Adrenal gland (tissue), 12 donors: ENCODE measurements around the gene ERC2. TPM values are rescaled to one million over a fixed set of nuclear protein-coding genes. Genes with fewer than 3 reads are reported as not detected.

Source experiments
- DNase-seq, 7 donors: peaks; one replicate each; pipeline ENCODE4 v3.0.0-alpha.2; 2019 to 2020
- H3K27ac ChIP-seq, 5 donors: fragments of 200-600 bp; sonication (generic) in 4 of 5; 1 replicate in 3 of 5; 2 replicates in 2 of 5; pipeline versions ENCODE4 v1.5.1 to v1.8.0; 2016 to 2020; ENCODE audit warnings: mild to moderate bottlenecking in 1 of 5
- H3K27me3 ChIP-seq: fragments of 200-600 bp; 2 replicates; pipeline ENCODE4 v1.8.0; 2021
- H3K36me3 ChIP-seq, 2 donors: fragments of 200-600 bp; replicated peaks in 1 of 2; 1 replicate in 1 of 2; 2 replicates in 1 of 2; pipeline versions ENCODE4 v1.5.1 to v1.8.0; 2018 to 2022
- H3K4me1 ChIP-seq, 2 donors: fragments of 200-600 bp; replicated peaks in 1 of 2; 1 replicate in 1 of 2; 2 replicates in 1 of 2; pipeline versions ENCODE4 v1.5.1 to v1.8.0; 2018 to 2021
- H3K4me3 ChIP-seq, 4 donors: fragments of 200-600 bp; sonication (generic) in 3 of 4; one replicate each; pipeline ENCODE4 v1.5.1; 2016 to 2018
- H3K9me3 ChIP-seq, 3 donors: fragments of 200-600 bp; sonication (generic) in 1 of 3; replicated peaks in 1 of 3; 1 replicate in 2 of 3; 2 replicates in 1 of 3; pipeline versions ENCODE4 v1.5.1 to v1.8.0; 2016 to 2021
- POLR2A ChIP-seq, 2 donors: fragments of 450-650 bp; IDR thresholded peaks; one replicate each; pipeline ENCODE4 v1.6.1; 2017; ENCODE audit warnings: antibody characterized with exemption in 2 of 2, mild to moderate bottlenecking in 2 of 2, moderate library complexity in 1 of 2
- WGBS, 4 donors: extraction: QIAGEN DNeasy Blood & Tissue Kit in 2 of 4; methylation state at CpG; one replicate each; pipeline versions ENCODE4 v1.1.5 to v1.1.7; 2013 to 2017; 5-methylcytosine and 5-hydroxymethylcytosine counted together
- intact Hi-C, 2 donors: fragments of 100-400 bp; cut with DNase I; formaldehyde crosslinking; loops; one replicate each; pipeline versions ENCODE4 v1.14.1 to v1.15.0; 2022 to 2023
- polyA plus RNA-seq, 3 donors: library from polyadenylated mRNA; stranded (reverse); fragments of 200-250 nt in 2 of 3; fragments of 350-450 nt in 1 of 3; fragmentation: Illumina TruSeq in 1 of 3; extraction: RNeasy Lipid Tissue Mini Kit (QIAGEN cat#74804) in 1 of 3; gene quantifications; one replicate each; pipeline ENCODE4 v1.2.3, GENCODE V29; 2013 to 2014
- total RNA-seq, 9 donors: library from RNA; depleted of rRNA in 4 of 9; stranded (reverse); fragments of >200 nt in 4 of 9; fragments of 120-200 nt in 1 of 9; fragmentation: NEBNext Ultra II Directional in 1 of 9; extraction: Animal tissue kit (Norgen Biotek cat#: 25700) in 1 of 9; gene quantifications; one replicate each; pipeline versions ENCODE4 v1.1.0 to v1.2.4, GENCODE V29; 2013 to 2023
- TF ChIP-seq, protein P1 (sequence below), 6 experiments: fragments of 450-650 bp in 4 of 6; fragments of 200-600 bp in 2 of 6; sonication (generic) in 1 of 6; IDR thresholded peaks; 1 replicate in 5 of 6; 2 replicates in 1 of 6; pipeline versions ENCODE4 v1.5.1 to v1.8.0; 2016 to 2021; ENCODE audit warnings: antibody characterized with exemption in 6 of 6, mild to moderate bottlenecking in 2 of 6, moderate library complexity in 1 of 6
- donor health status: healthy with polysubstance abuse.
- donor health status: Bipolar disorder and iron deficiency.
- donor health status: DM: yes; HTN: yes; CAD: no.
- donor health status: DM: no; HTN: no; CAD: no.
- donor health status: DM: no; HTN: no; CAD: no.
- donor health status: DM: yes; HTN: yes; CAD: no.

The ERC2 gene
- total and polyA plus RNA-seq, 12 donors = 0.47 to 5.8 (median 1.5) TPM

DNA sequence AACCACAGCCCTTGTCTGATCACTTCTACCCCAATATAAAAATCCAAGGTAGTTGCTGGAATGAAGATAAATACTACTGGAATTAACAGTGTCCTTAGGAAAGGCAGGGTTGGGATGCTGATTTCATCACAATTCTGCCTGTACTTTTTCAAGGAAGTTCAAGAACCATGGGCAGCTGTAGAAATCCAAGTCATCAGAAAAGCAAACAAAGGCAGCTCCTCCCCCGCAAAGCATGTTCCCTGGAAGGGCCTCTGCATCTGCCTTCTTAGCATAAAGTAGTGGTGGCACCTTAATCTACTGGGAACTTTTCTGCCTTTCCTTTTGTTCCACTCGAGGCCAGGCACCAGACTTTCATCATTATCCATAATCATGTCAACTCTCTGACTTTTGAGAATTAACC is 54.4 kb downstream of the ERC2 start:
- no peak for TF ChIP-seq POLR2A (IDR thresholded peaks at IDR 0.05)
- TF ChIP-seq, protein P1, sequence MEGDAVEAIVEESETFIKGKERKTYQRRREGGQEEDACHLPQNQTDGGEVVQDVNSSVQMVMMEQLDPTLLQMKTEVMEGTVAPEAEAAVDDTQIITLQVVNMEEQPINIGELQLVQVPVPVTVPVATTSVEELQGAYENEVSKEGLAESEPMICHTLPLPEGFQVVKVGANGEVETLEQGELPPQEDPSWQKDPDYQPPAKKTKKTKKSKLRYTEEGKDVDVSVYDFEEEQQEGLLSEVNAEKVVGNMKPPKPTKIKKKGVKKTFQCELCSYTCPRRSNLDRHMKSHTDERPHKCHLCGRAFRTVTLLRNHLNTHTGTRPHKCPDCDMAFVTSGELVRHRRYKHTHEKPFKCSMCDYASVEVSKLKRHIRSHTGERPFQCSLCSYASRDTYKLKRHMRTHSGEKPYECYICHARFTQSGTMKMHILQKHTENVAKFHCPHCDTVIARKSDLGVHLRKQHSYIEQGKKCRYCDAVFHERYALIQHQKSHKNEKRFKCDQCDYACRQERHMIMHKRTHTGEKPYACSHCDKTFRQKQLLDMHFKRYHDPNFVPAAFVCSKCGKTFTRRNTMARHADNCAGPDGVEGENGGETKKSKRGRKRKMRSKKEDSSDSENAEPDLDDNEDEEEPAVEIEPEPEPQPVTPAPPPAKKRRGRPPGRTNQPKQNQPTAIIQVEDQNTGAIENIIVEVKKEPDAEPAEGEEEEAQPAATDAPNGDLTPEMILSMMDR (IDR thresholded peaks at IDR 0.05) = no peak
- Histone ChIP-seq H3K4me3 (no peak overlapping the region), H3K27ac (no peak overlapping the region), H3K27me3 (no peaks in the 10 kb centered on the region), H3K4me1 (no peaks in the 10 kb centered on the region), H3K36me3 (no peaks in the 10 kb centered on the region), H3K9me3 (no peaks in the 10 kb centered on the region)
- 45 to 78% (median 61%) methylated on average over 2 of the region's 2 CpGs for WGBS, 4 donors
- intact Hi-C loops = no loop called here
- DNase-seq = no peak

DNA sequence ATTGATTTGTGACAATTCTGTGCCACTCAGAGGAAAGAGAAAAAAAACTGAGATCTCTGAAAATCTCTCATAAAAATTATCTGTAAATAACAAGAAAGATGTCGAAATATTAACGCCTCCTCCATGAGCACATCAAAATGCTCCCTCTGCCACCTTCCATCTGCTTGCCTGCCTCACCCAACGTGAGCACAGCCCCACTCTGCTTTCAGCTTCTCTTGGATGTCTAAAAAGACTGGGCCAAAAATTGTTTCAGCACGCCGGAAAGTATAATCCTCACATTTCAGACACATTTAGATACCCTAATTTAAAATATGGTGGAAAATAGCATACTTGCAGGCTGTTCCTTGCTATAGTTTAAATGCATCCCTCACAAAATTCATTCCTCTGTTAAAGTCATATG is 57.1 kb downstream of the ERC2 start:
- H3K27ac ChIP-seq = no peak overlapping the region
- H3K36me3 ChIP-seq = no peaks in the 10 kb centered on the region
- intact Hi-C loops = no loop called here
- no peak for DNase-seq
- H3K27me3 ChIP-seq = no peaks in the 10 kb centered on the region
- H3K4me1 ChIP-seq = no peaks in the 10 kb centered on the region
- TF ChIP-seq POLR2A (IDR thresholded peaks at IDR 0.05) = no peak
- TF ChIP-seq, protein P1 (IDR thresholded peaks at IDR 0.05) = no peak
- H3K4me3 ChIP-seq = no peak overlapping the region
- 85 to 92% (median 88%) methylated on average over 5 of the region's 5 CpGs for WGBS, 4 donors
- H3K9me3 ChIP-seq = no peaks in the 10 kb centered on the region

DNA sequence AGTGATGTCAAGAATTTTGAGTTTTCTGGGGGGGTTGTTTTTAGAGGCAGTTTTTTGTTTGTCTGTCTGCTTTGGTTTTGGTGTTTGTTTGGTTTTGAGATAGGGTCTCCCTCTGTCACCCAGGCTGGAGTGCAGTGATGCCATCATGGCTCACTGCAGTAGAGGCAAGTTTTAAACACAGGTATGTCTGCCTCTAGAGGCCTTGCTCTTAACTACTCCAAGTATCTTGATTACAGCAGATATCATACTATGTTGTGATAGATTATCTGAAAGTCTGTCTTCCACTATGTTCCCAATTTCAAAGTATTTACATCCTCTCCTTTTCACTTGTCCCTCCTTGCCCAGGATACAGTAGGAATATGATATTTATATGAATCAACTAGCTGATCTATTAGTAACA is 57.7 kb downstream of the ERC2 start:
- Histone ChIP-seq H3K36me3 (no peaks in the 10 kb centered on the region), H3K4me3 (no peak overlapping the region), H3K27ac (no peak overlapping the region), H3K27me3 (no peaks in the 10 kb centered on the region), H3K4me1 (no peaks in the 10 kb centered on the region), H3K9me3 (no peaks in the 10 kb centered on the region)
- intact Hi-C loops = no loop called here
- no peak for TF ChIP-seq POLR2A (IDR thresholded peaks at IDR 0.05)
- TF ChIP-seq, protein P1 (IDR thresholded peaks at IDR 0.05) = no peak
- no peak for DNase-seq

DNA sequence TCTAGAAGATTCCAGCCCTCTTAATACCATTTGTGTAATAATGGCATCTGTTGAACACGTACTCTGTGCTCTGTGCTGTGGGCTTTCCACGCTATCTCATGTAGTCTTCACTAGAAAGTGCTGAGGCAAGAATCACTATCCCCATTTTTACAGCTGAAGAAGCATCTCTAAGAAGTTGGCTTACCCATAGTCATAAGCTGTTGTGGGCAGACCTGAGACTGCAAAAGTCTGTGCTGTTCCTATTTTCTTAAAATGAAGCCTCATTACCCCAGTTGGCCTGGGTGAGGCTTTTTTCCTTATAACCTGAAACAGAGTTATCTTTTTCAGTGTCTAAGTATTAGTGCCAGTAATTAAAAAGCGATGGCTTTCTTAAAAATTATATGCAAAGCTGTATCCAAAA is 58.5 kb downstream of the ERC2 start:
- TF ChIP-seq, protein P1 (IDR thresholded peaks at IDR 0.05) = no peak
- Histone ChIP-seq H3K4me1 (no peaks in the 10 kb centered on the region), H3K27ac (no peak overlapping the region), H3K36me3 (no peaks in the 10 kb centered on the region), H3K9me3 (no peaks in the 10 kb centered on the region), H3K4me3 (no peak overlapping the region), H3K27me3 (no peaks in the 10 kb centered on the region)
- intact Hi-C loops = no loop called here
- WGBS, 4 donors = 87 to 96% (median 92%) methylated on average over 3 of the region's 3 CpGs
- DNase-seq = no peak
